OCI-LY7 (cell line): Measurements from ENCODE around the gene RNF125.

Source experiments
- CTCF ChIP-seq: fragments of 200-600 bp; sonication (generic); conservative IDR thresholded peaks from 2 replicates; pipeline ENCODE4 v1.5.1; 2014; ENCODE audit warnings: mild to moderate bottlenecking, antibody characterized with exemption, low read length, moderate library complexity, mixed read lengths
- EZH2phosphoT487 ChIP-seq: fragments of 200-600 bp; sonication (generic); IDR thresholded peaks from 2 replicates; pipeline ENCODE4 v1.6.1; 2018; ENCODE audit warnings: low read depth, borderline replicate concordance, mild to moderate bottlenecking, mixed run types, antibody characterized with exemption, low read length, moderate library complexity, mixed read lengths

- TF ChIP-seq CTCF (no peak), EZH2phosphoT487 (no peak)
These were observed 73.9 kb downstream of the RNF125 start for GRCh38 chr18:32092422-32093101.
